B cell (primary cell): ENCODE measurements around the gene BLOC1S1.

ENCODE experiments used
- CTCF ChIP-seq: fragments of 200-600 bp; IDR thresholded peaks from one replicate; pipeline ENCODE4 v1.8.0; 2022; ENCODE audit warnings: antibody characterized with exemption, mild to moderate bottlenecking
- EZH2 ChIP-seq: IDR thresholded peaks from 2 replicates; pipeline ENCODE4 v1.6.1; 2012; ENCODE audit warnings: borderline replicate concordance, low read depth, mild to moderate bottlenecking, moderate library complexity, low read length; ENCODE audit not compliant: insufficient read depth, poor library complexity, severe bottlenecking

- TF ChIP-seq EZH2, result no peak
- no peak for TF ChIP-seq CTCF
These were observed 45.6 kb upstream of the BLOC1S1 start for GRCh38 chr12:55670276-55670675.
